ENCODE results near the gene ZNRF3. TPM values are rescaled to one million over a fixed set of nuclear protein-coding genes. Genes with fewer than 3 reads are reported as not detected.
A peak's percentile ranks its signal among the peaks of the same experiment; 100 is the strongest.
"Not testable (repeated sequence)": the region's sequence is repeated elsewhere in the genome, so short reads cannot be mapped to it uniquely, and the experiment has no call there.

The ZNRF3 gene
- total RNA-seq, 4 donors from 2014 or later: 6.1 to 23.2 (median 12.0) TPM

DNA sequence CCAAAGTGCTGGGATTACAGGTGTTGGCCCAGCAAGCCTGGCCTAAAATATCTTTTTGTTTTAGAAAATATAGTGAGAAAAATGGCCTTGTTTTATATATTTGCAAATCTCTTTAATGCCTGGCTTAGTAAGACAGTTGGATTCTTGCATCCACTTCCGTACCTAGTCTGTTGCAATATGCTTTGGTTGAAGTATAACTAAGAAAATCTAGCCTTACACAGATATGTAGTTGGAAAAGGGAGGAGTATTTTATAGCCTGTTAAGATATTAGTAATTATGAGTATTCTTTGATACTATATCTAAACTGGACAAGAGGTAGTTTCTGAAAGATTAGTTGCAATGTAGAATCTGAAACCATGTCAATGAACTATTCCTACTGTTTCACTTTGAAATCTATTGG, 65.1 kb downstream of the ZNRF3 start:
- no peaks in the 10 kb centered on the region for H3K4me1 ChIP-seq
- no peak for TF ChIP-seq POLR2A (IDR thresholded peaks at IDR 0.05)
- TF ChIP-seq, protein P1, sequence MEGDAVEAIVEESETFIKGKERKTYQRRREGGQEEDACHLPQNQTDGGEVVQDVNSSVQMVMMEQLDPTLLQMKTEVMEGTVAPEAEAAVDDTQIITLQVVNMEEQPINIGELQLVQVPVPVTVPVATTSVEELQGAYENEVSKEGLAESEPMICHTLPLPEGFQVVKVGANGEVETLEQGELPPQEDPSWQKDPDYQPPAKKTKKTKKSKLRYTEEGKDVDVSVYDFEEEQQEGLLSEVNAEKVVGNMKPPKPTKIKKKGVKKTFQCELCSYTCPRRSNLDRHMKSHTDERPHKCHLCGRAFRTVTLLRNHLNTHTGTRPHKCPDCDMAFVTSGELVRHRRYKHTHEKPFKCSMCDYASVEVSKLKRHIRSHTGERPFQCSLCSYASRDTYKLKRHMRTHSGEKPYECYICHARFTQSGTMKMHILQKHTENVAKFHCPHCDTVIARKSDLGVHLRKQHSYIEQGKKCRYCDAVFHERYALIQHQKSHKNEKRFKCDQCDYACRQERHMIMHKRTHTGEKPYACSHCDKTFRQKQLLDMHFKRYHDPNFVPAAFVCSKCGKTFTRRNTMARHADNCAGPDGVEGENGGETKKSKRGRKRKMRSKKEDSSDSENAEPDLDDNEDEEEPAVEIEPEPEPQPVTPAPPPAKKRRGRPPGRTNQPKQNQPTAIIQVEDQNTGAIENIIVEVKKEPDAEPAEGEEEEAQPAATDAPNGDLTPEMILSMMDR (IDR thresholded peaks at IDR 0.05): no peak
- no peaks in the 10 kb centered on the region for H3K36me3 ChIP-seq
- no peaks in the 10 kb centered on the region for H3K9me3 ChIP-seq
- DNase-seq: no peak
- H3K4me3 ChIP-seq: no peak overlapping the region
- intact Hi-C loops (cut with DNase I; ENCODE audit: low total_unique reads): no loop called here
- no peaks in the 10 kb centered on the region for H3K27me3 ChIP-seq
- H3K27ac ChIP-seq: no peak overlapping the region

DNA sequence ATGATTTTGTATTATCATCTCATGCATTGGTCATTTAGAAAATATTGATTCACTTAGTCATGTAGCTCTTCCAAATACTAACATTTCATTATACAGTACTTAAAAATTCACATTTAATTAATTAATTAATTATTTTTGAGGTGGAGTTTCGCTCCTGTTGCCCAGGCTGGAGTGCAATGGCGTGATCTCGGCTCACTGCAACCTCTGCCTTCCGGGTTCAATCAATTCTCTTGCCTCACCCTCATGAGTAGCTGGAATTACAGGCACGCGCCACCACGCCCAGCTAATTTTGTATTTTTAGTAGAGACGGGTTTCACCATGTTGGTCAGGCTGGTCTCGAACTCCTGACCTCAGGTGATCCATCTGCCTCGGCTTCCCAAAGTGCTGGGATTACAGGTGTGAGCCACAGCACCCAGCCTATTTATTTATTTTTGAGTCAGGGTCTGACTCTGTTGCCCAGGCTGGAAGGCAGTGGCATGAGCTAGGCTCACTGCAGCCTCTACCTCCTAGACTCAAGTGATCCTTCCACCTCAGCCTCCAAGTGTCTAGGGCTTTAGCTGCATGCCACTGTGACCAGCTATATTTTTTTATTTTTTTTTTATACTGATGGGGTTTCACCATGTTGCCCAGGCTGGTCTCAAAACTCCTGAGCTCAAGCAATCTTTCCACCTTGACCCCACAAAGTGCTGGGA, 65.6 kb downstream of the ZNRF3 start:
- H3K9me3 ChIP-seq; H3K4me1 ChIP-seq; H3K36me3 ChIP-seq; H3K27me3 ChIP-seq; H3K27ac ChIP-seq; intact Hi-C loops (cut with DNase I; ENCODE audit: low total_unique reads); H3K4me3 ChIP-seq; DNase-seq: not testable (repeated sequence)

DNA sequence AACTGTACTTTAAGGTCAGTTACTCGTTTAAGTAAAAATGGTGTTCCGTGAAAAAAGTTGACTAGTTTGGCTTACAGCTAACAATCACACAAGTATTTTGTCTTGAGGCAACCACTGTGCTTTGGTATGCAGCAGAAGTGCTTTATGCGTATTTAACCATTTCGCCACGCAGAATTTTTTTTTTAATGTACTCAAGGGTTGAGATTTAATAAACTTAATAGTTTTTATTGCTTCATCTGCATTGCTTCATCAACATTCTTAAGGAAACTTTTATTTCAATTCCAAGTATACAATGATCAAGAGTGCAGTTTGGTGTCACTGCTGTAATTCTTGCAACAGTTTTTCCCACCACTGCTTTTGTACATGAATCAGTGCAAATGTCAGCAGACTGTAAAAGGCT, 66.4 kb downstream of the ZNRF3 start:
- Histone ChIP-seq H3K36me3 (no peaks in the 10 kb centered on the region), H3K27ac (no peak overlapping the region), H3K9me3 (no peaks in the 10 kb centered on the region), H3K27me3 (no peaks in the 10 kb centered on the region), H3K4me1 (no peaks in the 10 kb centered on the region), H3K4me3 (no peak overlapping the region)
- TF ChIP-seq, protein P1 (IDR thresholded peaks at IDR 0.05): no peak
- TF ChIP-seq POLR2A (IDR thresholded peaks at IDR 0.05): no peak
- no peak for DNase-seq
- intact Hi-C loops (cut with DNase I; ENCODE audit: low total_unique reads): no loop called here

DNA sequence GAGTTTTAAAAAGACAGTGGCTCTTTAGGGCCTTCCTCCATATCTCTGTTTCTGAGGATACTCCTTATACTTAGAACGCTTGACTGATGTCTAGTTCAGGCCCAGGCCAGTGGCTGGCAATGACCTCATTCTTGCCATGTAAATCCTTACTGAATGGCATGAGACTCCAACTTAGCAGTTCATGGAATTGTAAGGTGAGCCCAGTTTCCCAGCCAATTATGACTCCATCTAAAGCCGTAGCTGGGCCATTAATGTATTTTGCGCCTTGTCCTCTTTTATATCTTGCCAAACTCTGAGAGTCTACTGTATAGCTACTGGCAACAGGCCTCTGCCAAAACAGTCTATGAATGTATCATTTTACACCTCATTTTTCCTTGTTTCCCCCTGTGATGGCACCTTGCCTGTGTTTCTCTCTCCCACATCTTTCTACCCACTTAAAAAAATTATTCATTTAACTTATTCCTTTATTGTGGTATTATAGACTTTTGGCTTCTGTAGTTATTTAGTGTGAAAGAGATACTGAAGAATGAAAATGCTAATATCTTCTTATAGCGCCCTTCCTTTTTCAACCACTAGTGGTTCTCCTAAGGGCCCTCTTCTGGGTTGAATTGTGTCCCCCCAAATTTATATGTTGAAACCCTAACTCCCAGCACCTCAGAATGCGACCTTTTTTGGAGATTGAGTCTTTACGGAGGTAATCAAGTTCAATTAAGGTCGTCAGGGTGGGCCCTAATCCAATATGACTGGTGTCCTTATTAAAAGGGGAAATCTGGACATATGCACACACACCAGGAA, 67.4 kb downstream of the ZNRF3 start:
- Histone ChIP-seq H3K36me3 (no peaks in the 10 kb centered on the region), H3K27me3 (no peaks in the 10 kb centered on the region), H3K27ac (no peak overlapping the region), H3K4me3 (no peak overlapping the region), H3K9me3 (no peaks in the 10 kb centered on the region), H3K4me1 (no peaks in the 10 kb centered on the region)
- no peak for TF ChIP-seq POLR2A (IDR thresholded peaks at IDR 0.05)
- TF ChIP-seq, protein P1 (IDR thresholded peaks at IDR 0.05): no peak
- DNase-seq: no peak
- intact Hi-C loops (cut with DNase I; ENCODE audit: low total_unique reads): no loop called here

DNA sequence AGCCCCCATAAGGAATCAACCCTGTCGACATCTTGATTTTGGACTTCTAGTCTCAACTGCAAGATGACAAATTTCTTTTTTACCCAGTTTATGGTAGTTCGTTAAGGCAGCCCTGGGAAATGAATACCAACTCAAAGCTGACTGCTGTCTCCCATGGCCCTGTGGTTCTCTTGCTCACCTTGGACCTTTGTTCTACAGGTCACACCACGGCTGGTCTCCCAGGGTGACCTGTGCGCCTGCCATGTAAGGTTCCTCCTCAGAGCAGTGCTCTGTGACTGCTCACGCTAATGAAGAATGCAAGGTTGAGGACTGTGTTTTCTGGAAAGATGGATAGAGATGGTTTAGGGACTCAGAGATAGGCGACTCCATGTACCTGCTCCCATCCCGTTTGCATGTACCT, 68.2 kb downstream of the ZNRF3 start:
- no peaks in the 10 kb centered on the region for H3K4me1 ChIP-seq
- no peaks in the 10 kb centered on the region for H3K9me3 ChIP-seq
- no peak overlapping the region for H3K4me3 ChIP-seq
- TF ChIP-seq POLR2A (IDR thresholded peaks at IDR 0.05): no peak
- TF ChIP-seq, protein P1 (IDR thresholded peaks at IDR 0.05): no peak
- no peaks in the 10 kb centered on the region for H3K36me3 ChIP-seq
- DNase-seq: no peak
- H3K27me3 ChIP-seq: no peaks in the 10 kb centered on the region
- intact Hi-C loops (cut with DNase I; ENCODE audit: low total_unique reads): no loop called here
- peak overlapping the region; percentile 20 to 29 for H3K27ac ChIP-seq

Data from uterus (tissue), 4 donors.